Umbilical cord (tissue), 2 donors: ENCODE measurements around the gene WDR27. TPM values are rescaled to one million over a fixed set of nuclear protein-coding genes. Genes with fewer than 3 reads are reported as not detected.
A peak's percentile ranks its signal among the peaks of the same experiment; 100 is the strongest.
"Not testable (repeated sequence)": the region's sequence is repeated elsewhere in the genome, so short reads cannot be mapped to it uniquely, and the experiment has no call there.

Experiments
- DNase-seq: peaks from one replicate; pipeline ENCODE4 v3.0.0-alpha.2; 2015; ENCODE audit warnings: low spot score
- total RNA-seq: library from RNA; depleted of rRNA; stranded (reverse); fragments of >200 nt; gene quantifications from one replicate; pipeline ENCODE4 v1.2.3, GENCODE V29; 2014; ENCODE audit warnings: low replicate concordance; ENCODE audit not compliant: insufficient read depth

WDR27 gene
- total RNA-seq, 1 donor from 2014 or later, result 19.0 TPM

- DNase-seq, result not testable (repeated sequence)
These were observed 93.2 kb downstream of the WDR27 start for GRCh38 chr6:169608609-169609008.

- DNase-seq, result no peak
These were observed 97.8 kb downstream of the WDR27 start for GRCh38 chr6:169604076-169604475.

- DNase-seq, result not testable (repeated sequence)
These were observed 100.7 kb downstream of the WDR27 start for GRCh38 chr6:169601129-169601528.

- DNase-seq, result peak; percentile 77
These were observed 109.3 kb downstream of the WDR27 start for GRCh38 chr6:169592558-169592957.

DNA sequence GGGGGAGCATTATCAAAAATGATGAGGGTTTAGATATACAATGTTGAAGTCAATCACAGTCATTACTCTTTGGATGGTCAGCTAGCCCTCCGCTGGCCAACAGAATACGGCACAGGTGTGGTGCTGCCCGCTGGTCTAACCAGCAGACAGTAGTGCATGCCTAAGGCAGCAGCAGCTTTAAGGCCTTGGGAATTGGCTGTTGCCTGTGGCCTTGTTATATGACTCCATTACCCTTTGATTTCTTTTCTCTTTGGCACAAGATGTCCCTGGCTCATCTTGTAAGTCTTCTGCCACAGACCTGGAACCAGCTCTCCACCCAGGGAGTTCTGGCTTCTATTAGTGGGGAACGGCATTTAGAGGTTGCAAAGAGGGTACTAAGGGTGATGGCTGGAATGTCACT lies 110.2 kb downstream of the WDR27 start:
- no peak for DNase-seq

- DNase-seq, result no peak
These were observed 111.4 kb downstream of the WDR27 start for GRCh38 chr6:169590376-169590939.

DNA sequence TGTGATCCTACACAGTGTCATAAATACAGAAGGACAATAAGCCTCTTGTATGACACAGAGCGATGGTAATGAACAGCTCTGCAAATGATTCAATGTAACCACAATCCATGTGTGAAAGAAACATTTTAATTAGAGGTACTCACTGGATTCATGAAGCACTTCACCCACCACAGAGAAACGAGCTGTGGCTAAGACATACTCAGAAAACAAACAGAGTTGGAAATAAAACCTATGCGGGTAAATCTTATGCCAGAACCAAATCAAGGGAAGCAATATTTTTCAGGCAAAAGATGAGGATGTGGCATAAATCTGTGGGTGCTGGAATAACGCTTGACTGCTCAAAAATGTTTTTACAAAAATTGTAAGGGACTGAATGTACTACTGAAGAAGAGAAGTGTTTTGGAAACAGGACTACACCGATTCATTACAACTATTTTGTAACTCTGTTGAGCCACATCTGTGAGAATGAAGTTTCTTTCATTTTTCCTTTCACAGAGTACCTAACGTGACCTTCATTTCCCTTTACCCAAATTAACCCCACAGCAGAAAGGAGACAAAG lies 112.1 kb downstream of the WDR27 start:
- no peak for DNase-seq

GRCh38 chr6:169589293-169589692 lies 112.5 kb downstream of the WDR27 start:
- no peak for DNase-seq

DNA sequence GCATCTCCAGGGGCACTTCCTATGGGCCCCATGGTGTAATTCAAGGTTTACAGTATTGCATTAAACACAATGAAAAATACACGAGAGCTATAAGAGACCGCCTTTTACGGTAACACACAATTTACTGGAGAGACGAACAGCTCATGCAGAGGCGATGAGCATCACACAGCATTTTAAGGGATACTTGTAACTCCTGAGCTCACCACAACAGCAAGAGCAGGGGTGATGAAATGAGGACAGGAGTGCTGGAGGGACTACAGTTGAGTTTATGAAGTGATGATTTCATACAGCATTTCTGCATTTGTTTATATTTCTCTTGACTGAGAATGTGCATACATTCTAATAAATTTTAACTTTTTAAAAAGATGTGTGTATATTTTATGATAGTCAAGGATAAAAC lies 113.9 kb downstream of the WDR27 start:
- no peak for DNase-seq

GRCh38 chr6:169583886-169584541 lies 117.8 kb downstream of the WDR27 start:
- no peak for DNase-seq

DNA sequence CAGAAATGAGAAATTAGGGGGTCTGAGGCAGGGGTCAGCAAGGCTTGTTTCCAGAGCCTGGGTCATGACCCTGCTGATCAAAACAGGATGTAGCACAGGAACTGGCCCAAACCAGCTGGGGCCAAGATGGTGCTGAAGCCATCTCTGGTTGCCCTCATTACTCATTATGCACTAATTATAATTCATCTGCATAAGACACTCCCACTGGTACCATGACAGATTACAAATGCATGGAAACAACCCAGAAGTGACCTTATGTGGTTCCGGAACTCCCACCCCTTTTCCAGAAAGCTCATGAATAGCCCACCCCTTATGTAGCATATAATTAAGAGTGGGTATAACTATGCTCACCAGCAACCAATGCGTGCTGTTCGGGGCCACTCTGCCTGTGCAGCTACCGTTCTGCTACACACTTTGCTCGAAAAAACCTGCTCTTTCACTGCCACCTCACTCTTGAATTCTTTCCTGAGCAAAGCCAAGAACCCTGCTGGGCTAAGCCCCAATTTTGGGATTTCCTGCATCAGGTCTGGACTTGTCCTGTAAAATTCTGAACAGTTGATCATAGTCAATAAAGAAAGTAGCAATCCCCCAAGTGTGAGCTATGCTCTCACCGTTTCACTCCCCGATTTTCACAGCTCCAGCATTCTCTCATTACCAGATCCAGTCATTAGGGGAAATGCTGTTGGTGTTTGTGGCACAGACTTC lies 122.3 kb downstream of the WDR27 start:
- DNase-seq, result no peak

DNA sequence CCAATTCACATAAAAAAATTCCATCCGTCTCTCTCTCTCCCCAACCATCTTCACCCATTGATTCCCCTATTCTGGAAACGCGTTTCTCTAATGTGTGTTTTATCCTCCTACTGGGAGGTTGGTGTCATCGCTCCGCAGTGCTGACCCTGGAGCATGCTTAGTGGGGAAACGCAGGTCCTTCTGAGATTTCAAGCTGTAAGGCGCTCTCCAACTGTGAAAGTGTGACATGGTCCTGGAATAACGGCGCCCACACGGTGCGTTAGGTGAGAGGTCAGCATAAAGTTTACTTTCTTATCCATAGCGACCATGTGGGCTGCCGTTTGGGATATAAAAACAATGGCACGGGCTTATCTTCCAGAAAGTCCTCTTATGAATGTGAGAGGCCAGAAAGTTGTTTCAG lies 123.9 kb downstream of the WDR27 start:
- no peak for DNase-seq

GRCh38 chr6:169577236-169577635 lies 124.6 kb downstream of the WDR27 start:
- no peak for DNase-seq

DNA sequence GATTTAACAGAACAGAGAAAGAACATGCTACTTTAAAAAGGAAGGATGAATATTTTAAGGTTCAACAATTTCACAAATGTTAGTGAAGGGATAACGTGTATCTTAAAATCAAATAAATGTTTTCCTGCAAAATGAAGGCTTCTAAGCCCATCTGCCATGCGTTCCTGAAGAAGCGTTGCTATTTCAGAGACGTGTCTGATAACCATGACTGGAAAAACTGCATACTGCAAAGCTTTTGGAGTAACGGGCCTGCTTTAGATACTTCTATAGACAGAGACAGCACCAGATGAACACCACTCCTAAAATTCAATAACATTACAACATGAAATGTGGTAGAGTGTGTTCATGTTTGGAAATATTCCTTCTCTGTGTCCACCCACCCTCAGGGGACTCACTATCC lies 126.0 kb downstream of the WDR27 start:
- peak; percentile 51 for DNase-seq

DNA sequence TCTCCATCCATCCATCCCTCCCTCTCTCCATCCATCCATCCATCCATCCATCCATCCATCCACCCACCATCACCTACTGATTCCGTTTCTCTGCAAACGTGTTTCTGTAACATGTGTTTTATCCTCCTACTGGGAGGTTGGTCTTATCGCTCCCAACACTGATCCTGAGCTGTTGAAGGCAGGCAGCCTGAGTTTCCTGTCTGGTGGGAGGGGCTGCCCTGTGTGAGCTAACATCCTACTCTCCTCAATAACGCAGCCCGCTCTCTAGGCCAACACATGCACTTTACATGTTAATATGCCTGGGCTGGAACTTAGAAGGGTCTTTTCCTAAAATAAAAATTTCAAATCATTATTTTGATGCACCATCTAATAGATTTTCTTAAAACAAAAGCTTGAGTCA lies 126.5 kb downstream of the WDR27 start:
- peak; percentile 62 for DNase-seq

GRCh38 chr6:169574420-169574819 lies 127.4 kb downstream of the WDR27 start:
- DNase-seq, result no peak

- no peak for DNase-seq
These were observed 127.9 kb downstream of the WDR27 start for GRCh38 chr6:169573883-169574282.

DNA sequence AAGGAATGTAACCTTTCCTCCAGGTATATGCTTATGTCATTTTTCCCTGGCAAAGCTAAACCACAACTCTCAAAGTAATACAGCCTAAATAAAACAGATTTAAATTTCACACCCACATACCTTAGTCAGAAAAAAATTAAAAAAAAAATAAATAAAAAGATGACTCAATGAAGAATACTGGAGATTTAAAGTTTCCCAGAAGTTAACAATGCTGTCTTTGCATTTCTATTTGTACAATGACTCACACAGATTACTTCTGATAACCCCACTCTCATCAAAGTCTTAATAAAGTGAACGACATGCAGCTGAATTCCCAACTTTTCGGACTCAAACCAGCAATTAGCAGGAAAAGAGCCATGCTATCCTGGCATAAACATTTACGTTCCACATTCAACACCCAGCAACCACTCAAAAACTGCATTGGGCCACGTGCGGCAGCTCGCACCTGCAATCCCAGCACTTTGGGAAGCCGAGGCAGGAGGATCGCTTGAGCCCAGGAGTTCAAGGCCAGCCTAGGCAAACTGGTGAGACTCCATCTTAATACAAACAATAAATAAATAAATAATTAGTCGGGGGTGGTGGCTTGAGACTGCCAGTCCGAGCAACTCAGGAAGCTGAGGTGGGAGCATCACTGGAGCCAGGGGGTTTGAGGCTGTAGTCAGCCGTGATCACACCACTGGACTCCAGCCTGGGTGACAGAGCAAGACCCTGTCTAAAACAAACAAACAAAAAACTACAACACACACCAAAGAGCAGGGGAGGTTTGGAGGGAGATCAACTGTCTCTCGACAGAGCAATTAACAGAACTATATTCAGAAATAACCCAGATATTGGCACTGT lies 130.5 kb downstream of the WDR27 start:
- DNase-seq, result no peak

GRCh38 chr6:169568314-169569087 lies 133.3 kb downstream of the WDR27 start:
- DNase-seq, result no peak

DNA sequence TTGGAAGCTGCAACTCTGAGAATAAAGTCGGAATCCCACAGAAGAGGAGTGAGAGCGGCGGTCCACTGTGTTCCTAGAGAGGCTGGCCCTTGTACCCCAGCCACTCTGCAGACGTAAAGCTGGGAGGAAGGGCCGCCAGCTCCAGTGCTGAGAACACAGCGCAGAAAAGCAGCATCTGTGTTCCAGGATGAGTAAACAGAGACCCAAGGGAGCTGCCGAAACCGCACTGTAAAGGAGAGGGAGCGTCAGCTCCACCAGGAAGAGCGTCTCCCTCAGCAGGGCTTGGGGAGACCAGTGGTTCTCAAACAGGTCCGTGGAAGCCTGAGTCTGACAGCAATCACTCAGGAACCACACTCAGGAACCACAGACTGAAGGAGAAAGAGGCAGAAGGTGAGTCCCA lies 134.0 kb downstream of the WDR27 start:
- DNase-seq, result no peak
